Spleen (tissue), 7 donors: ENCODE results near the gene MIPEP.

Source experiments
- CTCF ChIP-seq, 11 experiments: fragments of 200-600 bp in 7 of 11; fragments of 450-650 bp in 4 of 11; sonication (generic) in 4 of 11; IDR thresholded peaks in 8 of 11; conservative IDR thresholded peaks in 3 of 11; 1 replicate in 7 of 11; 2 replicates in 4 of 11; pipeline versions ENCODE4 v1.4.0 to v1.8.0; 2016 to 2021; ENCODE audit warnings: antibody characterized with exemption in 11 of 11, inconsistent platforms in 4 of 11, mild to moderate bottlenecking in 1 of 11
- POLR2A ChIP-seq, 3 donors: fragments of 450-650 bp; IDR thresholded peaks; one replicate each; pipeline ENCODE4 v1.5.1; 2017; ENCODE audit warnings: antibody characterized with exemption in 3 of 3, mild to moderate bottlenecking in 1 of 3
- donor health status: DM: no; HTN: no; CAD: no; lungs with moderate emphysema.
- donor health status: DM: no; HTN: no; CAD: no.
- donor health status: DM: no; HTN: no; CAD: no.

GRCh38 chr13:23851106-23851505 is 38.1 kb downstream of the MIPEP start:
- TF ChIP-seq CTCF (IDR thresholded peaks at IDR 0.05 in 8 of 11, conservative IDR thresholded peaks at IDR 0.05 in 3 of 11) (no peak), POLR2A (IDR thresholded peaks at IDR 0.05) (no peak)
